SK-N-SH (cell line): ENCODE data around the gene CHCHD3.

Experiments
- CTCF ChIP-seq: fragments of 200-600 bp; sonication (generic); IDR thresholded peaks from 2 replicates; pipeline ENCODE4 v1.6.1; 2017; ENCODE audit warnings: antibody characterized with exemption, mild to moderate bottlenecking, moderate library complexity
- EP300 ChIP-seq, 2 experiments: IDR thresholded peaks; 2 replicates each; pipeline versions ENCODE4 v1.4.0 to v1.6.1; 2012; ENCODE audit warnings: borderline replicate concordance in 1 of 2, low read depth in 1 of 2, low read length in 1 of 2
- JUND ChIP-seq: IDR thresholded peaks from 2 replicates; pipeline ENCODE4 v1.4.0; 2012
- MXI1 ChIP-seq: IDR thresholded peaks from 2 replicates; pipeline ENCODE4 v1.6.1; 2012; ENCODE audit warnings: mild to moderate bottlenecking, low read depth, low read length, improper control_type of control experiment
- POLR2AphosphoS5 ChIP-seq: IDR thresholded peaks from 2 replicates; pipeline ENCODE4 v1.6.1; 2012; ENCODE audit warnings: low read depth, low read length
- RAD21 ChIP-seq: IDR thresholded peaks from 2 replicates; pipeline ENCODE4 v1.6.1; 2012; ENCODE audit warnings: mild to moderate bottlenecking, low read length
- RCOR1 ChIP-seq: fragments of 150-350 bp; IDR thresholded peaks from 2 replicates; pipeline ENCODE4 v1.6.1; 2017; ENCODE audit warnings: antibody characterized with exemption, low read length
- REST ChIP-seq: IDR thresholded peaks from 2 replicates; pipeline ENCODE4 v1.6.1; 2012; ENCODE audit warnings: mild to moderate bottlenecking, low read depth, low read length, moderate library complexity
- RFX5 ChIP-seq: IDR thresholded peaks from 2 replicates; pipeline ENCODE4 v1.6.1; 2012; ENCODE audit warnings: mild to moderate bottlenecking, improper control_type of control experiment, low read length
- TAF1 ChIP-seq: IDR thresholded peaks from 2 replicates; pipeline ENCODE4 v1.6.1; 2012; ENCODE audit warnings: low read depth, mild to moderate bottlenecking, low read length, moderate library complexity, borderline replicate concordance
- USF2 ChIP-seq: fragments of 150-350 bp; IDR thresholded peaks from 2 replicates; pipeline ENCODE4 v1.6.1; 2017; ENCODE audit warnings: antibody characterized with exemption, low read length, low read depth, borderline replicate concordance
- TF ChIP-seq, protein P1 (sequence below): IDR thresholded peaks from 2 replicates; pipeline ENCODE4 v1.4.0; 2012; ENCODE audit warnings: low read depth
- TF ChIP-seq, protein P2 (sequence below): IDR thresholded peaks from 2 replicates; pipeline ENCODE4 v1.4.0; 2012; ENCODE audit warnings: low read depth, borderline replicate concordance
- TF ChIP-seq, protein P3 (sequence below): fragments of 150-350 bp; IDR thresholded peaks from 2 replicates; pipeline ENCODE4 v1.6.1; 2016; ENCODE audit warnings: mild to moderate bottlenecking, low read depth, low read length

DNA sequence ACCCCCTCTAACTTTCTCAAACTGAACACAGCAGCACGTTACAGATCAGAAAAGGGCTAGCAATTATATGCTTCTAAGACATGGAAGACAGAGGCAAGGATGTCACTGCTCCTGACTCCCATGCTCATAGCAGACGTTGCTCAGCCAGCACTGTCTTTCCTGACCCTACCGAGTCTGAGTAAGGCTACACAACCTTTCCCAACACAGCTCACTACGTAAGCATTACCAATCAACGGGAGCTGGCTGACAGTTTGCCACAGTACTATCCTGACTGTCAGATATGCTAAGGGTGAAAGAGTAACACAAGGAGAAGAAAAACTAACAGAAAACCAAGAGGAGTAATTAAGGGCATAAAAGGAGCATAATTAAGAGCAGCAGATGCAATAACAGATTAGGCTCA is 171.2 kb downstream of the CHCHD3 start:
- TF ChIP-seq RCOR1: no peak
- TF ChIP-seq JUND: no peak
- TF ChIP-seq, protein P1, sequence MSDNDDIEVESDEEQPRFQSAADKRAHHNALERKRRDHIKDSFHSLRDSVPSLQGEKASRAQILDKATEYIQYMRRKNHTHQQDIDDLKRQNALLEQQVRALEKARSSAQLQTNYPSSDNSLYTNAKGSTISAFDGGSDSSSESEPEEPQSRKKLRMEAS: no peak
- no peak for TF ChIP-seq REST
- TF ChIP-seq CTCF: no peak
- TF ChIP-seq, protein P2, sequence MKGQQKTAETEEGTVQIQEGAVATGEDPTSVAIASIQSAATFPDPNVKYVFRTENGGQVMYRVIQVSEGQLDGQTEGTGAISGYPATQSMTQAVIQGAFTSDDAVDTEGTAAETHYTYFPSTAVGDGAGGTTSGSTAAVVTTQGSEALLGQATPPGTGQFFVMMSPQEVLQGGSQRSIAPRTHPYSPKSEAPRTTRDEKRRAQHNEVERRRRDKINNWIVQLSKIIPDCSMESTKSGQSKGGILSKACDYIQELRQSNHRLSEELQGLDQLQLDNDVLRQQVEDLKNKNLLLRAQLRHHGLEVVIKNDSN: no peak
- no peak for TF ChIP-seq TAF1
- no peak for TF ChIP-seq EP300 (IDR thresholded peaks at IDR 0.05; ENCODE audit: borderline replicate concordance in 1 of 2, low read depth in 1 of 2, low read length in 1 of 2)
- TF ChIP-seq RAD21: no peak
- no peak for TF ChIP-seq USF2
- no peak for TF ChIP-seq MXI1
- TF ChIP-seq RFX5: no peak
- TF ChIP-seq, protein P3, sequence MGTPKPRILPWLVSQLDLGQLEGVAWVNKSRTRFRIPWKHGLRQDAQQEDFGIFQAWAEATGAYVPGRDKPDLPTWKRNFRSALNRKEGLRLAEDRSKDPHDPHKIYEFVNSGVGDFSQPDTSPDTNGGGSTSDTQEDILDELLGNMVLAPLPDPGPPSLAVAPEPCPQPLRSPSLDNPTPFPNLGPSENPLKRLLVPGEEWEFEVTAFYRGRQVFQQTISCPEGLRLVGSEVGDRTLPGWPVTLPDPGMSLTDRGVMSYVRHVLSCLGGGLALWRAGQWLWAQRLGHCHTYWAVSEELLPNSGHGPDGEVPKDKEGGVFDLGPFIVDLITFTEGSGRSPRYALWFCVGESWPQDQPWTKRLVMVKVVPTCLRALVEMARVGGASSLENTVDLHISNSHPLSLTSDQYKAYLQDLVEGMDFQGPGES: no peak
- TF ChIP-seq POLR2AphosphoS5: no peak
